ENCODE data around the gene ROBO2. TPM values are rescaled to one million over a fixed set of nuclear protein-coding genes. Genes with fewer than 3 reads are reported as not detected.

ROBO2 gene
- total and polyA plus RNA-seq, 8 donors, result 0.65 to 4.3 (median 1.6) TPM

- no peaks in the 10 kb centered on the region for H3K9me3 ChIP-seq
- no peak overlapping the region for H3K27ac ChIP-seq
- FAIRE-seq, result no peak
- no peak for TF ChIP-seq CTCF (IDR thresholded peaks at IDR 0.05)
- no peak for ATAC-seq
- intact Hi-C loops (cut with DNase I), result loop anchor here in 2 of 3 donors (10.0 kb wide), 1 partner anchor 214 kb away; no protein-coding TSS in a partner anchor
- WGBS, 2 donors, result 59 to 65% methylated on average over 9 of the region's 9 CpGs
- DNase-seq, result no peak
- H3K4me1 ChIP-seq, result peaks cover 0 to 5% (median 4%) of the 10 kb centered on the region in 3 donors
- no peaks in the 10 kb centered on the region for H3K36me3 ChIP-seq
- no peak overlapping the region for H3K4me3 ChIP-seq
- peaks cover 0 to 35% (median 0%) of the 10 kb centered on the region in 4 donors for H3K27me3 ChIP-seq
These were observed 1.2 kb downstream of the ROBO2 start for GRCh38 chr3:77040926-77041722.

GRCh38 chr3:77041811-77042210 is 1.9 kb downstream of the ROBO2 start:
- H3K9me3 ChIP-seq, result no peaks in the 10 kb centered on the region
- FAIRE-seq, result no peak
- H3K27ac ChIP-seq, result no peak overlapping the region
- H3K36me3 ChIP-seq, result no peaks in the 10 kb centered on the region
- no peak for TF ChIP-seq CTCF (IDR thresholded peaks at IDR 0.05)
- peaks cover 0 to 5% (median 4%) of the 10 kb centered on the region in 3 donors for H3K4me1 ChIP-seq
- H3K4me3 ChIP-seq, result no peak overlapping the region
- ATAC-seq, result no peak
- H3K27me3 ChIP-seq, result peaks cover 0 to 33% (median 0%) of the 10 kb centered on the region in 4 donors
- intact Hi-C loops (cut with DNase I), result loop anchor here in 2 of 3 donors (10.0 kb wide), 1 partner anchor 213 kb away; no protein-coding TSS in a partner anchor
- WGBS, 2 donors, result 86 to 95% methylated on average over 2 of the region's 2 CpGs
- no peak for DNase-seq

- WGBS, 2 donors, result 57 to 60% methylated on average over 2 of the region's 2 CpGs
- TF ChIP-seq CTCF (IDR thresholded peaks at IDR 0.05), result no peak
- FAIRE-seq, result no peak
- DNase-seq, result no peak
- Histone ChIP-seq H3K36me3 (no peaks in the 10 kb centered on the region), H3K4me3 (no peak overlapping the region), H3K27me3 (peaks cover 0 to 33% (median 0%) of the 10 kb centered on the region in 4 donors), H3K4me1 (peaks cover 0 to 5% (median 4%) of the 10 kb centered on the region in 3 donors), H3K27ac (no peak overlapping the region), H3K9me3 (no peaks in the 10 kb centered on the region)
- ATAC-seq, result no peak
- intact Hi-C loops (cut with DNase I), result loop anchor here in 2 of 3 donors (10.0 kb wide), 1 partner anchor 212 kb away; no protein-coding TSS in a partner anchor
These were observed 2.4 kb downstream of the ROBO2 start for GRCh38 chr3:77042343-77042742.

GRCh38 chr3:77042882-77043281 is 3.0 kb downstream of the ROBO2 start:
- ATAC-seq, result no peak
- no peak overlapping the region for H3K27ac ChIP-seq
- no peaks in the 10 kb centered on the region for H3K9me3 ChIP-seq
- no peak for FAIRE-seq
- peaks cover 0 to 33% (median 0%) of the 10 kb centered on the region in 4 donors for H3K27me3 ChIP-seq
- intact Hi-C loops (cut with DNase I), result loop anchor here in 2 of 3 donors (10.0 kb wide), 1 partner anchor 212 kb away; no protein-coding TSS in a partner anchor
- 31 to 43% methylated on average over 2 of the region's 2 CpGs for WGBS, 2 donors
- no peak for TF ChIP-seq CTCF (IDR thresholded peaks at IDR 0.05)
- H3K36me3 ChIP-seq, result no peaks in the 10 kb centered on the region
- peaks cover 0 to 5% (median 4%) of the 10 kb centered on the region in 3 donors for H3K4me1 ChIP-seq
- no peak for DNase-seq
- H3K4me3 ChIP-seq, result no peak overlapping the region

Data from pancreas (tissue), 10 donors.